HuH-7.5 (cell line): ENCODE data around the gene IMMP2L.

Experiments used
- DNase-seq: peaks from one replicate; pipeline ENCODE4 v3.0.0; 2011; ENCODE audit warnings: low spot score

The IMMP2L gene

GRCh38 chr7:111210996-111211395 is 351.3 kb downstream of the IMMP2L start:
- no peak for DNase-seq

- DNase-seq = no peak
Observed at GRCh38 chr7:111210043-111210442, 352.2 kb downstream of the IMMP2L start.

- no peak for DNase-seq
Observed at GRCh38 chr7:111205251-111205650, 357.0 kb downstream of the IMMP2L start.

GRCh38 chr7:111202321-111202720 is 360.0 kb downstream of the IMMP2L start:
- no peak for DNase-seq

- DNase-seq = no peak
Observed at GRCh38 chr7:111199643-111200042, 362.6 kb downstream of the IMMP2L start.

GRCh38 chr7:111198255-111198654 is 364.0 kb downstream of the IMMP2L start:
- DNase-seq = no peak

- no peak for DNase-seq
Observed at GRCh38 chr7:111196655-111197054, 365.6 kb downstream of the IMMP2L start.

- no peak for DNase-seq
Observed at GRCh38 chr7:111192614-111193413, 369.5 kb downstream of the IMMP2L start.

- no peak for DNase-seq
Observed at GRCh38 chr7:111190804-111191203, 371.5 kb downstream of the IMMP2L start.

- no peak for DNase-seq
Observed at GRCh38 chr7:111184987-111185386, 377.3 kb downstream of the IMMP2L start.

- no peak for DNase-seq
Observed at GRCh38 chr7:111183321-111183720, 379.0 kb downstream of the IMMP2L start.

GRCh38 chr7:111180338-111180737 is 382.0 kb downstream of the IMMP2L start:
- DNase-seq = no peak

GRCh38 chr7:111175908-111176441 is 386.3 kb downstream of the IMMP2L start:
- no peak for DNase-seq

- no peak for DNase-seq
Observed at GRCh38 chr7:111174510-111174909, 387.8 kb downstream of the IMMP2L start.

GRCh38 chr7:111173990-111174389 is 388.3 kb downstream of the IMMP2L start:
- no peak for DNase-seq

GRCh38 chr7:111173528-111173927 is 388.8 kb downstream of the IMMP2L start:
- no peak for DNase-seq

GRCh38 chr7:111172564-111173257 is 389.6 kb downstream of the IMMP2L start:
- DNase-seq = no peak

- DNase-seq = no peak
Observed at GRCh38 chr7:111168182-111168581, 394.1 kb downstream of the IMMP2L start.

- no peak for DNase-seq
Observed at GRCh38 chr7:111164442-111164841, 397.9 kb downstream of the IMMP2L start.

GRCh38 chr7:111162692-111163091 is 399.6 kb downstream of the IMMP2L start:
- DNase-seq = peak; percentile 9

- DNase-seq = no peak
Observed at GRCh38 chr7:111160297-111160696, 402.0 kb downstream of the IMMP2L start.

GRCh38 chr7:111159426-111159825 is 402.9 kb downstream of the IMMP2L start:
- DNase-seq = no peak

- DNase-seq = no peak
Observed at GRCh38 chr7:111150709-111151108, 411.6 kb downstream of the IMMP2L start.
